Loucy (cell line): Measurements from ENCODE around the gene RFNG.

Experiments used
- H2AFZ ChIP-seq: fragments of 200-600 bp; sonication (generic); 2 replicates; pipeline ENCODE4 v1.6.0; 2016; ENCODE audit warnings: antibody characterized with exemption, mild to moderate bottlenecking, low read length, moderate library complexity
- H3F3A ChIP-seq: fragments of 200-600 bp; 2 replicates; pipeline ENCODE4 v1.6.0; 2016; ENCODE audit warnings: antibody characterized with exemption, low read depth, mild to moderate bottlenecking
- H3K27me3 ChIP-seq: fragments of 200-600 bp; sonication (generic); 2 replicates; pipeline ENCODE4 v1.6.1; 2014; ENCODE audit warnings: low read length, mild to moderate bottlenecking; ENCODE audit not compliant: insufficient read depth, poor library complexity, severe bottlenecking
- H3K36me3 ChIP-seq: fragments of 200-600 bp; sonication (generic); 2 replicates; pipeline ENCODE4 v1.6.1; 2016; ENCODE audit warnings: low read length; ENCODE audit not compliant: insufficient read depth
- H3K4me1 ChIP-seq: fragments of 200-600 bp; sonication (generic); 2 replicates; pipeline ENCODE4 v1.5.1; 2014; ENCODE audit warnings: low read length, mild to moderate bottlenecking; ENCODE audit not compliant: insufficient read depth, poor library complexity, severe bottlenecking
- H3K4me2 ChIP-seq: fragments of 200-600 bp; sonication (generic); 2 replicates; pipeline ENCODE4 v1.6.0; 2014; ENCODE audit warnings: antibody characterized with exemption, low read length, low read depth, mild to moderate bottlenecking; ENCODE audit not compliant: poor library complexity, severe bottlenecking
- H3K4me3 ChIP-seq: fragments of 200-600 bp; sonication (generic); 2 replicates; pipeline ENCODE4 v1.5.1; 2014; ENCODE audit warnings: low read length, mild to moderate bottlenecking, mixed read lengths; ENCODE audit not compliant: poor library complexity, severe bottlenecking
- H3K79me2 ChIP-seq: fragments of 200-600 bp; sonication (generic); 2 replicates; pipeline ENCODE4 v1.6.1; 2014; ENCODE audit warnings: low read length; ENCODE audit not compliant: insufficient read depth
- H3K9ac ChIP-seq: fragments of 200-600 bp; sonication (generic); 2 replicates; pipeline ENCODE4 v1.6.0; 2014; ENCODE audit warnings: mild to moderate bottlenecking, low read depth, low read length, moderate library complexity; ENCODE audit not compliant: poor library complexity, severe bottlenecking
- H3K9me2 ChIP-seq: fragments of 200-600 bp; sonication (generic); replicated peaks from 2 replicates; pipeline ENCODE4 v1.6.1; 2016; ENCODE audit warnings: low read depth, low read length, mixed read lengths
- H3K9me3 ChIP-seq: fragments of 200-600 bp; sonication (generic); 2 replicates; pipeline ENCODE4 v1.6.1; 2014; ENCODE audit warnings: mild to moderate bottlenecking, antibody characterized with exemption, low read length, low read depth; ENCODE audit not compliant: insufficient read depth
- H4K20me1 ChIP-seq: fragments of 200-600 bp; sonication (generic); 2 replicates; pipeline ENCODE4 v1.6.0; 2014; ENCODE audit warnings: antibody characterized with exemption, low read length, mild to moderate bottlenecking; ENCODE audit not compliant: insufficient read depth, poor library complexity, severe bottlenecking
- EZH2phosphoT487 ChIP-seq: fragments of 200-600 bp; IDR thresholded peaks from 2 replicates; pipeline ENCODE4 v1.6.1; 2018; ENCODE audit warnings: antibody characterized with exemption, mild to moderate bottlenecking, moderate library complexity, borderline replicate concordance
- TF ChIP-seq, protein P1 (sequence below): fragments of 200-600 bp; sonication (generic); conservative IDR thresholded peaks from 2 replicates; pipeline ENCODE4 v1.5.1; 2014; ENCODE audit warnings: mild to moderate bottlenecking, antibody characterized with exemption, low read length

Gene RFNG

DNA sequence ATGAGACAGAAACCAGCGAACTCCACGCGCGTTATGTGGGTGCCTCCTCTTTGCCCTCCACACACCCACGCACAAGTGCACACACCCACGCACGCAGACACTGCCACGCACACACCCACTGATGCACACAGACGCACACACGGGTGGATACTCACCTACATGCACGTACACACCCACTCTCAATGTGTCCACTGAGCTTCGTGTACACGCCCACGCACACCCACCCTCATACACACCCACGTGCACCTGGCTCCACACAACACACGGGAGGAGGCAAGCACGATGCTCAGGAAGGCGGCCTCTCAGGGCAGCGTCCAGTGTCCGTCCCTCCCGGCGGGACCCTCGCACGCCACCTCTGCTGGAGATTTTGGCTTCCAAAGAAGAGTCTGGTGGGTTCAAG lies 4.2 kb downstream of the RFNG start:
- no peaks in the 10 kb centered on the region for H3K27me3 ChIP-seq
- H3K4me3 ChIP-seq, result no peak overlapping the region
- TF ChIP-seq EZH2phosphoT487, result no peak
- no peak overlapping the region for H3K4me2 ChIP-seq
- no peaks in the 10 kb centered on the region for H3F3A ChIP-seq
- H3K9ac ChIP-seq, result no peak overlapping the region
- peaks cover 13% of the 10 kb centered on the region for H3K79me2 ChIP-seq
- no peaks in the 10 kb centered on the region for H3K9me3 ChIP-seq
- no peak overlapping the region for H2AFZ ChIP-seq
- peaks cover 6% of the 10 kb centered on the region for H3K4me1 ChIP-seq
- peaks cover 4% of the 10 kb centered on the region for H4K20me1 ChIP-seq
- no peaks in the 10 kb centered on the region for H3K36me3 ChIP-seq
- no peaks in the 10 kb centered on the region for H3K9me2 ChIP-seq

DNA sequence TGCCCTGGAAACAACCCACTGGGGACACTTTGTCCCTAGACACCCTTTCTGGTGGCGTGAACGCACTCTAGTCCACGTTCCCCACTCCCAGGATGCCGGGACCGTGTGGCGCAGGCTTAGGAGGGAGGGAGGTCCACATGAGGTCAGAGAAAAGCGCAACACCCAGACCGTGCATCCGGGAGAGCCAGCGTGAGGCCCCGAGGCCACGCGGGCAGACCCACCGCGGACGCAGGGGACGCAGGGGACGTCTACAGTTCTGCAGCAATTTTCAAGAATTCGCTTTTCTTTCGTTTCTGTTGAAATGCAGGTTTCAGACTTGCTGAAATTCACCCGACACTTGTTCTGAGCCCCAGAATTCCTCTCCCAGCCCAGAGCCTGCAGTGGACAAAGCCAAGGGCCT lies 4.7 kb downstream of the RFNG start:
- Histone ChIP-seq H3F3A (no peaks in the 10 kb centered on the region), H3K4me1 (peaks cover 6% of the 10 kb centered on the region), H3K27me3 (no peaks in the 10 kb centered on the region), H4K20me1 (no peaks in the 10 kb centered on the region), H2AFZ (no peak overlapping the region), H3K9ac (no peak overlapping the region), H3K79me2 (peaks cover 8% of the 10 kb centered on the region), H3K9me3 (no peaks in the 10 kb centered on the region), H3K4me2 (no peak overlapping the region), H3K4me3 (no peak overlapping the region), H3K36me3 (no peaks in the 10 kb centered on the region), H3K9me2 (no peaks in the 10 kb centered on the region)
- TF ChIP-seq, protein P1, sequence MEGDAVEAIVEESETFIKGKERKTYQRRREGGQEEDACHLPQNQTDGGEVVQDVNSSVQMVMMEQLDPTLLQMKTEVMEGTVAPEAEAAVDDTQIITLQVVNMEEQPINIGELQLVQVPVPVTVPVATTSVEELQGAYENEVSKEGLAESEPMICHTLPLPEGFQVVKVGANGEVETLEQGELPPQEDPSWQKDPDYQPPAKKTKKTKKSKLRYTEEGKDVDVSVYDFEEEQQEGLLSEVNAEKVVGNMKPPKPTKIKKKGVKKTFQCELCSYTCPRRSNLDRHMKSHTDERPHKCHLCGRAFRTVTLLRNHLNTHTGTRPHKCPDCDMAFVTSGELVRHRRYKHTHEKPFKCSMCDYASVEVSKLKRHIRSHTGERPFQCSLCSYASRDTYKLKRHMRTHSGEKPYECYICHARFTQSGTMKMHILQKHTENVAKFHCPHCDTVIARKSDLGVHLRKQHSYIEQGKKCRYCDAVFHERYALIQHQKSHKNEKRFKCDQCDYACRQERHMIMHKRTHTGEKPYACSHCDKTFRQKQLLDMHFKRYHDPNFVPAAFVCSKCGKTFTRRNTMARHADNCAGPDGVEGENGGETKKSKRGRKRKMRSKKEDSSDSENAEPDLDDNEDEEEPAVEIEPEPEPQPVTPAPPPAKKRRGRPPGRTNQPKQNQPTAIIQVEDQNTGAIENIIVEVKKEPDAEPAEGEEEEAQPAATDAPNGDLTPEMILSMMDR, result no peak
- no peak for TF ChIP-seq EZH2phosphoT487

DNA sequence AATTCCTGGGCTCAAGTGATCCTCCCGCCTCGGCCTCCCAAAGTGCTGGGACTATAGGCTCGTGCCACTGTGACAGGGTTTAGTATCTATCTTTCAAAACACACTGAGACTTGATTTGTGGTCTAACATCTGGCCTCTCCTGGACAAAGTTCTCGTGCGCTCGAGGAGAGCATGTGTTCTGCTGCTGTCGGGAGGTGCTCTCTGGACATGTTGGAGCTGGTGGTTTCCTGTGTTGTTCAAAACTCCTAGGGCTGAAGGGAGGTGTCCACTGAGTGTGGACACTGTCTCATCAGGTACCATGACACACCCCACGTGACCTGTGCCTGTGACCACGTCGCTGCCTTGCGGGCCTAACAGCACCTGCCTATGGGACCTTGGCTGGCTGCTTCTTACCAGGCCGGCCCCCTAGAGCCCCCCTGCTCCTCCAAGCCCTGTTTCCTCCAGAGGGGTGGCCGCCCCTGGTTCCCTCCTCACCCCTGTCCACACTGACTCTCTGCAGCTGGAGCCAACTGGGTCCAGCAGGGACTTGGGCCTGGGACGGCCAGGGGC lies 5.6 kb downstream of the RFNG start:
- Histone ChIP-seq H3K9ac (no peak overlapping the region), H3K4me1 (peaks cover 6% of the 10 kb centered on the region), H3F3A (no peaks in the 10 kb centered on the region), H3K4me2 (no peak overlapping the region), H4K20me1 (no peaks in the 10 kb centered on the region), H3K79me2 (peaks cover 5% of the 10 kb centered on the region; the same call in 1 of the 2 replicates), H3K27me3 (no peaks in the 10 kb centered on the region), H3K9me2 (no peaks in the 10 kb centered on the region), H2AFZ (no peak overlapping the region), H3K36me3 (no peaks in the 10 kb centered on the region), H3K4me3 (no peak overlapping the region), H3K9me3 (no peaks in the 10 kb centered on the region)
- TF ChIP-seq, protein P1, result no peak
- TF ChIP-seq EZH2phosphoT487, result no peak

DNA sequence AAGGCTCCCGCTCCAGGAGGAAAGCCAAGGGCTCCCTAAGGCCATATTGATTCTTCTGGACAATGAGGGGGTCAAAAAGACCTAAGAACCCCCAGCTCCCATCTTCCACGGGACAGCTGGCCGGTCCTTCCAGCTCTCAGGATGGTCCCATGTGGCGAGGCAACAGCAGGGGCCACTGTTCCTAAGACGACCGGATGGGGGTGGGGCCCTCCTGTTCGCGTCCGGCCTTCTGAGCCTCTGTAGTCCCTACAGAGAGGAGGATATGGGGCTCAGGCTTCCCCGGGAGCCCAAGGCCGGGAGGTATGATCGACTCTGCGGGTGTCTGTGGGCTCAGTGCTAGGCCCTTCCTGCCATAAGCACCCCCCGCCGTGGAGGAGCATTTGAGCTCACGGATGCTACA lies 8.1 kb downstream of the RFNG start:
- no peak overlapping the region for H3K9ac ChIP-seq
- no peaks in the 10 kb centered on the region for H3K9me3 ChIP-seq
- no peaks in the 10 kb centered on the region for H3K4me1 ChIP-seq
- no peak overlapping the region for H2AFZ ChIP-seq
- H3F3A ChIP-seq, result no peaks in the 10 kb centered on the region
- H3K4me3 ChIP-seq, result no peak overlapping the region
- no peaks in the 10 kb centered on the region for H3K79me2 ChIP-seq
- H3K27me3 ChIP-seq, result no peaks in the 10 kb centered on the region
- no peak overlapping the region for H3K4me2 ChIP-seq
- H3K36me3 ChIP-seq, result no peaks in the 10 kb centered on the region
- H4K20me1 ChIP-seq, result no peaks in the 10 kb centered on the region
- no peaks in the 10 kb centered on the region for H3K9me2 ChIP-seq
- TF ChIP-seq, protein P1, result no peak
- TF ChIP-seq EZH2phosphoT487, result no peak
